Measurements from ENCODE around the gene OSM.

GRCh38 chr22:30238136-30238535 lies 28.5 kb downstream of the OSM start:
- TF ChIP-seq CTCF (IDR thresholded peaks at IDR 0.05; ENCODE audit: extremely low read depth in 1 of 2, insufficient read depth in 1 of 2, low read depth in 1 of 2, low read length in 2 of 2) (no peak), EZH2 (IDR thresholded peaks at IDR 0.05; ENCODE audit: borderline replicate concordance, low read depth, low read length, severe bottlenecking) (no peak), POLR2A (IDR thresholded peaks at IDR 0.05; ENCODE audit: low read depth, low read length) (no peak), MAX (IDR thresholded peaks at IDR 0.05; ENCODE audit: insufficient read depth, insufficient read length) (no peak), POLR2AphosphoS5 (IDR thresholded peaks at IDR 0.05; ENCODE audit: insufficient read depth, low read depth, low read length) (no peak), FOS (IDR thresholded peaks at IDR 0.05; ENCODE audit: borderline replicate concordance, insufficient read depth, low read length) (no peak), JUN (IDR thresholded peaks at IDR 0.05; ENCODE audit: borderline replicate concordance, insufficient read depth, insufficient read length, low read depth) (no peak), MYC (IDR thresholded peaks at IDR 0.05; ENCODE audit: low read depth, low read length) (no peak)

Measured in endothelial cell of umbilical vein (primary cell).